ENCODE results near the gene CDKAL1.

DNA sequence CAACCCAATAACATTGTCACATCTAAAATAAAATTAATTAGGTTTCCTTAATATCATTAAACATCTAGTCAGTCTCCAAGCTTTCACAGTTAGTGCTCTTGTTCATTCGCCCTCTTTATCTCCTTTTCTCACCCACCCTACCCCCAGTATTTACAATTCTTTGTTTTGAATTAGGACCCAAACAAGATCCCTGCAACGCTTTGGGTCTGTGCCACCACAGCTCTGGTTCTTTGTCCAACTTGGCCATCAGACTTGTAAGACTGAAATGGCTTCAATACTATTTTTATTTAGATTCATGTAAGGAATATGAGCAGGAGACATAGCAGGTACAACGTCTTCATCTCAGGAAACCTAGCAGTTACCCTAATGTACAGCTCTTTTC, 276.5 kb downstream of the CDKAL1 start:
- TF ChIP-seq, protein P1, sequence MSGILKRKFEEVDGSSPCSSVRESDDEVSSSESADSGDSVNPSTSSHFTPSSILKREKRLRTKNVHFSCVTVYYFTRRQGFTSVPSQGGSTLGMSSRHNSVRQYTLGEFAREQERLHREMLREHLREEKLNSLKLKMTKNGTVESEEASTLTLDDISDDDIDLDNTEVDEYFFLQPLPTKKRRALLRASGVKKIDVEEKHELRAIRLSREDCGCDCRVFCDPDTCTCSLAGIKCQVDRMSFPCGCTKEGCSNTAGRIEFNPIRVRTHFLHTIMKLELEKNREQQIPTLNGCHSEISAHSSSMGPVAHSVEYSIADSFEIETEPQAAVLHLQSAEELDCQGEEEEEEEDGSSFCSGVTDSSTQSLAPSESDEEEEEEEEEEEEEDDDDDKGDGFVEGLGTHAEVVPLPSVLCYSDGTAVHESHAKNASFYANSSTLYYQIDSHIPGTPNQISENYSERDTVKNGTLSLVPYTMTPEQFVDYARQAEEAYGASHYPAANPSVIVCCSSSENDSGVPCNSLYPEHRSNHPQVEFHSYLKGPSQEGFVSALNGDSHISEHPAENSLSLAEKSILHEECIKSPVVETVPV (CRISPR knock-in tag; IDR thresholded peaks at IDR 0.05): no peak
- TF ChIP-seq, protein P2, sequence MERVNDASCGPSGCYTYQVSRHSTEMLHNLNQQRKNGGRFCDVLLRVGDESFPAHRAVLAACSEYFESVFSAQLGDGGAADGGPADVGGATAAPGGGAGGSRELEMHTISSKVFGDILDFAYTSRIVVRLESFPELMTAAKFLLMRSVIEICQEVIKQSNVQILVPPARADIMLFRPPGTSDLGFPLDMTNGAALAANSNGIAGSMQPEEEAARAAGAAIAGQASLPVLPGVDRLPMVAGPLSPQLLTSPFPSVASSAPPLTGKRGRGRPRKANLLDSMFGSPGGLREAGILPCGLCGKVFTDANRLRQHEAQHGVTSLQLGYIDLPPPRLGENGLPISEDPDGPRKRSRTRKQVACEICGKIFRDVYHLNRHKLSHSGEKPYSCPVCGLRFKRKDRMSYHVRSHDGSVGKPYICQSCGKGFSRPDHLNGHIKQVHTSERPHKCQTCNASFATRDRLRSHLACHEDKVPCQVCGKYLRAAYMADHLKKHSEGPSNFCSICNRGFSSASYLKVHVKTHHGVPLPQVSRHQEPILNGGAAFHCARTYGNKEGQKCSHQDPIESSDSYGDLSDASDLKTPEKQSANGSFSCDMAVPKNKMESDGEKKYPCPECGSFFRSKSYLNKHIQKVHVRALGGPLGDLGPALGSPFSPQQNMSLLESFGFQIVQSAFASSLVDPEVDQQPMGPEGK (CRISPR knock-in tag; IDR thresholded peaks at IDR 0.05; ENCODE audit: borderline replicate concordance): no peak; the same call in 1 of the 2 replicates
- TF ChIP-seq, protein P3, sequence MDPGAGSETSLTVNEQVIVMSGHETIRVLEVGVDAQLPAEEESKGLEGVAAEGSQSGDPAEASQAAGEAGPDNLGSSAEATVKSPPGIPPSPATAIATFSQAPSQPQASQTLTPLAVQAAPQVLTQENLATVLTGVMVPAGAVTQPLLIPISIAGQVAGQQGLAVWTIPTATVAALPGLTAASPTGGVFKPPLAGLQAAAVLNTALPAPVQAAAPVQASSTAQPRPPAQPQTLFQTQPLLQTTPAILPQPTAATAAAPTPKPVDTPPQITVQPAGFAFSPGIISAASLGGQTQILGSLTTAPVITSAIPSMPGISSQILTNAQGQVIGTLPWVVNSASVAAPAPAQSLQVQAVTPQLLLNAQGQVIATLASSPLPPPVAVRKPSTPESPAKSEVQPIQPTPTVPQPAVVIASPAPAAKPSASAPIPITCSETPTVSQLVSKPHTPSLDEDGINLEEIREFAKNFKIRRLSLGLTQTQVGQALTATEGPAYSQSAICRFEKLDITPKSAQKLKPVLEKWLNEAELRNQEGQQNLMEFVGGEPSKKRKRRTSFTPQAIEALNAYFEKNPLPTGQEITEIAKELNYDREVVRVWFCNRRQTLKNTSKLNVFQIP (CRISPR knock-in tag; IDR thresholded peaks at IDR 0.05; ENCODE audit: borderline replicate concordance, low read depth): no peak
- TF ChIP-seq TCF4 (CRISPR knock-in tag; IDR thresholded peaks at IDR 0.05; ENCODE audit: borderline replicate concordance): no peak
- TF ChIP-seq CSDC2 (CRISPR knock-in tag; IDR thresholded peaks at IDR 0.05): no peak
- no peak for TF ChIP-seq RARB (CRISPR knock-in tag; IDR thresholded peaks at IDR 0.05)
- TF ChIP-seq ZFP30 (CRISPR knock-in tag; IDR thresholded peaks at IDR 0.05): no peak
- no peak for TF ChIP-seq ZC3H10 (CRISPR knock-in tag; IDR thresholded peaks at IDR 0.05)
- no peak for TF ChIP-seq ISL1 (CRISPR knock-in tag; IDR thresholded peaks at IDR 0.05)
- TF ChIP-seq ZFP3 (CRISPR knock-in tag; IDR thresholded peaks at IDR 0.05): no peak
- no peak for TF ChIP-seq PPARA (CRISPR knock-in tag; IDR thresholded peaks at IDR 0.05; ENCODE audit: borderline replicate concordance)

All from SK-N-SH treated with all-trans-retinoic acid at 6 μM for 48 hours (cell line).